Activated naive CD4-positive, alpha-beta T cell treated with anti-CD3 and anti-CD28 coated beads for 36 hours (primary cell): ENCODE results near the gene SCAMP1. TPM values are rescaled to one million over a fixed set of nuclear protein-coding genes. Genes with fewer than 3 reads are reported as not detected.

Source experiments
- CTCF ChIA-PET: fragments of 350-600 bp; sonication (Branson Sonifier 250); formaldehyde crosslinking; loops from one replicate; lab custom pipeline; 2021; ENCODE audit warnings: antibody characterized with exemption; lab: Charles Lee
- DNase-seq: peaks from one replicate; pipeline ENCODE4 v3.0.0-alpha.2; 2020
- H3K27ac Mint-ChIP-seq: one replicate; pipeline ENCODE4 v1.8.0; 2021; ENCODE audit warnings: mild to moderate bottlenecking, mixed read lengths
- H3K27me3 Mint-ChIP-seq: one replicate; pipeline ENCODE4 v1.8.0; 2021; ENCODE audit warnings: low read depth, mixed read lengths
- H3K36me3 Mint-ChIP-seq: one replicate; pipeline ENCODE4 v1.8.0; 2021; ENCODE audit warnings: low read depth, mixed read lengths
- H3K4me1 Mint-ChIP-seq: one replicate; pipeline ENCODE4 v1.8.0; 2021; ENCODE audit warnings: low read depth, mixed read lengths
- H3K4me3 Mint-ChIP-seq: one replicate; pipeline ENCODE4 v1.8.0; 2021; ENCODE audit warnings: mild to moderate bottlenecking, moderate library complexity, mixed read lengths
- H3K9me3 Mint-ChIP-seq: one replicate; pipeline ENCODE4 v1.8.0; 2021; ENCODE audit warnings: mixed read lengths
- intact Hi-C: fragments of 100-400 bp; cut with micrococcal nuclease; formaldehyde crosslinking; loops from one replicate; pipeline ENCODE4 v1.15.1; 2023
- total RNA-seq, 2 experiments: library from RNA; stranded (reverse); gene quantifications; one replicate each; pipeline ENCODE4 v1.2.3, GENCODE V29; 2021

SCAMP1 gene
- 10 to 100 TPM in 1 of 2 experiments, 1 to 10 TPM in 1; 9.7 to 10.3 TPM for total RNA-seq

GRCh38 chr5:78359831-78360673 is at the start of gene SCAMP1:
Gene SCAMP1, plus strand, starts transcription at chr5:78360617. Its CDS starts 55 bp downstream, at chr5:78360672.
- CTCF ChIA-PET, result interaction anchor here (0.9 to 1.8 kb wide), 4 partner anchors 12 to 66 kb away, joined by 3 to 6 read pairs (median 4); no protein-coding TSS in a partner anchor
- H3K36me3 Mint-ChIP-seq, result peaks cover 19% of the 10 kb centered on the region
- H3K27me3 Mint-ChIP-seq, result no peaks in the 10 kb centered on the region
- peak within 1 kb of the TSS; percentile 95 for H3K4me3 Mint-ChIP-seq
- peak; percentile 92 for DNase-seq
- intact Hi-C loops, result loop anchor here (1.0 to 5.0 kb wide), 6 partner anchors 46 to 868 kb away; partner anchors contain the start of genes AP3B1, TBCA and WDR41
- peak within 1 kb of the TSS; percentile 97 for H3K27ac Mint-ChIP-seq
- no peaks in the 10 kb centered on the region for H3K9me3 Mint-ChIP-seq
- peaks cover 34% of the 10 kb centered on the region for H3K4me1 Mint-ChIP-seq

- intact Hi-C loops, result no loop called here
- no peak for DNase-seq
These were observed 42.9 kb upstream of the SCAMP1 start for GRCh38 chr5:78317515-78317914.

GRCh38 chr5:78318337-78318736 is 42.1 kb upstream of the SCAMP1 start:
- Mint-ChIP-seq H3K27ac (no peak overlapping the region), H3K9me3 (no peaks in the 10 kb centered on the region), H3K4me1 (no peaks in the 10 kb centered on the region), H3K27me3 (no peaks in the 10 kb centered on the region), H3K36me3 (no peaks in the 10 kb centered on the region), H3K4me3 (no peak overlapping the region)
- CTCF ChIA-PET, result no interaction called here
- intact Hi-C loops, result no loop called here
- DNase-seq, result no peak

More at GRCh38 chr5:78317515-78317914, 42.9 kb upstream of the SCAMP1 start:
- Mint-ChIP-seq H3K27me3 (no peaks in the 10 kb centered on the region), H3K9me3 (no peaks in the 10 kb centered on the region), H3K4me1 (no peaks in the 10 kb centered on the region), H3K27ac (no peak overlapping the region), H3K36me3 (no peaks in the 10 kb centered on the region), H3K4me3 (no peak overlapping the region)
- CTCF ChIA-PET, result no interaction called here

GRCh38 chr5:78320401-78320800 is 40.0 kb upstream of the SCAMP1 start:
- Mint-ChIP-seq H3K27ac (no peak overlapping the region), H3K9me3 (no peaks in the 10 kb centered on the region), H3K4me3 (no peak overlapping the region), H3K4me1 (no peaks in the 10 kb centered on the region), H3K27me3 (no peaks in the 10 kb centered on the region), H3K36me3 (no peaks in the 10 kb centered on the region)
- CTCF ChIA-PET, result interaction anchor here (1.6 kb wide), 1 partner anchor 700 kb away, joined by 4 read pairs; no protein-coding TSS in a partner anchor
- peak; percentile 22 for DNase-seq
- intact Hi-C loops, result loop anchor here (2.0 to 5.0 kb wide), 5 partner anchors 172 to 812 kb away; no protein-coding TSS in a partner anchor

- DNase-seq, result no peak
- intact Hi-C loops, result loop anchor here (5.0 kb wide), 3 partner anchors 209 to 809 kb away; no protein-coding TSS in a partner anchor
- no peak overlapping the region for H3K27ac Mint-ChIP-seq
- H3K4me3 Mint-ChIP-seq, result no peak overlapping the region
- no peaks in the 10 kb centered on the region for H3K27me3 Mint-ChIP-seq
- no peaks in the 10 kb centered on the region for H3K36me3 Mint-ChIP-seq
- CTCF ChIA-PET, result interaction anchor here (0.9 kb wide), 1 partner anchor 220 kb away, joined by 3 read pairs; no protein-coding TSS in a partner anchor
- no peaks in the 10 kb centered on the region for H3K9me3 Mint-ChIP-seq
- no peaks in the 10 kb centered on the region for H3K4me1 Mint-ChIP-seq
These were observed 37.2 kb upstream of the SCAMP1 start for GRCh38 chr5:78323241-78323640.

- CTCF ChIA-PET, result no interaction called here
- intact Hi-C loops, result no loop called here
- no peak overlapping the region for H3K27ac Mint-ChIP-seq
- H3K9me3 Mint-ChIP-seq, result no peaks in the 10 kb centered on the region
- no peaks in the 10 kb centered on the region for H3K27me3 Mint-ChIP-seq
- H3K4me1 Mint-ChIP-seq, result no peaks in the 10 kb centered on the region
- H3K36me3 Mint-ChIP-seq, result no peaks in the 10 kb centered on the region
- no peak overlapping the region for H3K4me3 Mint-ChIP-seq
- no peak for DNase-seq
These were observed 33.5 kb upstream of the SCAMP1 start for GRCh38 chr5:78326930-78327329.

- H3K36me3 Mint-ChIP-seq, result no peaks in the 10 kb centered on the region
- H3K9me3 Mint-ChIP-seq, result no peaks in the 10 kb centered on the region
- no peaks in the 10 kb centered on the region for H3K4me1 Mint-ChIP-seq
- no peak for DNase-seq
- no peak overlapping the region for H3K4me3 Mint-ChIP-seq
- CTCF ChIA-PET, result no interaction called here
- H3K27me3 Mint-ChIP-seq, result no peaks in the 10 kb centered on the region
- intact Hi-C loops, result no loop called here
- no peak overlapping the region for H3K27ac Mint-ChIP-seq
These were observed 32.5 kb upstream of the SCAMP1 start for GRCh38 chr5:78327761-78328510.

GRCh38 chr5:78328585-78329173 is 31.7 kb upstream of the SCAMP1 start:
- DNase-seq, result no peak
- intact Hi-C loops, result no loop called here
- H3K9me3 Mint-ChIP-seq, result no peaks in the 10 kb centered on the region
- CTCF ChIA-PET, result no interaction called here
- no peaks in the 10 kb centered on the region for H3K27me3 Mint-ChIP-seq
- H3K27ac Mint-ChIP-seq, result no peak overlapping the region
- no peaks in the 10 kb centered on the region for H3K36me3 Mint-ChIP-seq
- no peaks in the 10 kb centered on the region for H3K4me1 Mint-ChIP-seq
- no peak overlapping the region for H3K4me3 Mint-ChIP-seq

GRCh38 chr5:78331523-78332080 is 28.8 kb upstream of the SCAMP1 start:
- H3K36me3 Mint-ChIP-seq, result no peaks in the 10 kb centered on the region
- H3K9me3 Mint-ChIP-seq, result peaks cover under 1% of the 10 kb centered on the region
- H3K27ac Mint-ChIP-seq, result no peak overlapping the region
- H3K27me3 Mint-ChIP-seq, result peaks cover 2% of the 10 kb centered on the region
- CTCF ChIA-PET, result no interaction called here
- DNase-seq, result no peak
- intact Hi-C loops, result no loop called here
- H3K4me3 Mint-ChIP-seq, result no peak overlapping the region
- no peaks in the 10 kb centered on the region for H3K4me1 Mint-ChIP-seq

GRCh38 chr5:78334811-78335210 is 25.6 kb upstream of the SCAMP1 start:
- no peaks in the 10 kb centered on the region for H3K4me1 Mint-ChIP-seq
- CTCF ChIA-PET, result no interaction called here

GRCh38 chr5:78335976-78336375 is 24.4 kb upstream of the SCAMP1 start:
- no peak overlapping the region for H3K4me3 Mint-ChIP-seq
- H3K27ac Mint-ChIP-seq, result no peak overlapping the region
- no peaks in the 10 kb centered on the region for H3K4me1 Mint-ChIP-seq
- intact Hi-C loops, result no loop called here
- H3K9me3 Mint-ChIP-seq, result peaks cover 13% of the 10 kb centered on the region
- peaks cover 8% of the 10 kb centered on the region for H3K27me3 Mint-ChIP-seq
- no peak for DNase-seq
- CTCF ChIA-PET, result interaction anchor here (0.8 kb wide), 1 partner anchor 776 kb away, joined by 4 read pairs; no protein-coding TSS in a partner anchor
- H3K36me3 Mint-ChIP-seq, result no peaks in the 10 kb centered on the region

More at GRCh38 chr5:78334811-78335210, 25.6 kb upstream of the SCAMP1 start:
- DNase-seq, result no peak
- Mint-ChIP-seq H3K36me3 (no peaks in the 10 kb centered on the region), H3K27ac (no peak overlapping the region), H3K27me3 (peaks cover 8% of the 10 kb centered on the region), H3K4me3 (no peak overlapping the region), H3K9me3 (peaks cover 13% of the 10 kb centered on the region)
- intact Hi-C loops, result no loop called here
